PC-9 (cell line): ENCODE data around the gene ANKS1B. TPM values are rescaled to one million over a fixed set of nuclear protein-coding genes. Genes with fewer than 3 reads are reported as not detected.

ENCODE experiments used
- BruUV-seq: library from RNA; stranded (reverse); fragments of 400-500 nt; replicated peaks from 2 replicates; lab custom pipeline; 2021; lab: Mats Ljungman, UMichigan
- CTCF ChIA-PET: fragments of 300-600 bp; sonication (Branson Sonifier 250); formaldehyde crosslinking; loops from one replicate; lab custom pipeline; 2022; ENCODE audit warnings: antibody characterized with exemption; lab: Charles Lee
- POLR2A ChIA-PET: fragments of 300-600 bp; sonication (Branson Sonifier 250); formaldehyde crosslinking; loops from one replicate; lab custom pipeline; 2022; ENCODE audit warnings: antibody characterized with exemption; ENCODE audit not compliant: unreplicated experiment; lab: Charles Lee
- DNase-seq, 2 experiments: peaks; one replicate each; pipeline versions ENCODE4 v3.0.0 to v3.0.0-alpha.2; 2015 to 2022; ENCODE audit warnings: mixed read lengths in 1 of 2
- H2AFZ ChIP-seq: fragments of 200-600 bp; sonication (generic); 2 replicates; pipeline ENCODE4 v1.8.1; 2017; ENCODE audit warnings: antibody characterized with exemption
- H3F3A ChIP-seq: fragments of 200-600 bp; sonication (generic); 2 replicates; pipeline ENCODE4 v1.8.1; 2017; ENCODE audit warnings: antibody characterized with exemption, mild to moderate bottlenecking, low read depth; ENCODE audit not compliant: insufficient read depth
- H3K27ac ChIP-seq: fragments of 200-600 bp; sonication (generic); 2 replicates; pipeline ENCODE4 v1.6.1; 2016; ENCODE audit warnings: mixed run types
- H3K27me3 ChIP-seq: fragments of 200-600 bp; sonication (generic); 2 replicates; pipeline ENCODE4 v1.6.1; 2016; ENCODE audit warnings: low read depth, mixed run types; ENCODE audit not compliant: insufficient read depth
- H3K36me3 ChIP-seq: fragments of 200-600 bp; sonication (generic); 2 replicates; pipeline ENCODE4 v1.6.1; 2016; ENCODE audit warnings: low read depth, mixed run types
- H3K4me1 ChIP-seq: fragments of 200-600 bp; sonication (generic); replicated peaks from 2 replicates; pipeline ENCODE4 v1.6.1; 2016; ENCODE audit warnings: mixed run types; ENCODE audit not compliant: insufficient read depth
- H3K4me2 ChIP-seq: fragments of 200-600 bp; sonication (generic); 2 replicates; pipeline ENCODE4 v1.6.1; 2017; ENCODE audit warnings: mixed run types
- H3K4me3 ChIP-seq: fragments of 200-600 bp; sonication (generic); 2 replicates; pipeline ENCODE4 v1.6.1; 2016; ENCODE audit warnings: mixed run types
- H3K79me2 ChIP-seq: fragments of 200-600 bp; sonication (generic); 2 replicates; pipeline ENCODE4 v1.6.1; 2017; ENCODE audit warnings: low read depth, mixed run types
- H3K9me2 ChIP-seq: fragments of 200-600 bp; sonication (generic); 2 replicates; pipeline ENCODE4 v1.8.1; 2017; ENCODE audit warnings: mild to moderate bottlenecking; ENCODE audit not compliant: insufficient read depth
- H3K9me3 ChIP-seq: fragments of 200-600 bp; sonication (generic); 2 replicates; pipeline ENCODE4 v1.8.1; 2016; ENCODE audit warnings: low read depth; ENCODE audit not compliant: insufficient read depth
- H4K20me1 ChIP-seq: fragments of 200-600 bp; sonication (generic); 2 replicates; pipeline ENCODE4 v1.8.1; 2017; ENCODE audit not compliant: insufficient read depth
- EZH2 ChIP-seq: fragments of 200-600 bp; sonication (generic); IDR thresholded peaks from 2 replicates; pipeline ENCODE4 v1.8.0; 2017; ENCODE audit warnings: antibody characterized with exemption, low read depth
- intact Hi-C: fragments of 100-400 bp; cut with micrococcal nuclease; formaldehyde crosslinking; loops from one replicate; pipeline ENCODE4 v1.10.0; 2022; ENCODE audit not compliant: unreplicated experiment
- total RNA-seq: library from RNA; stranded (reverse); gene quantifications from 2 replicates; pipeline ENCODE4 v1.2.3, GENCODE V29; 2021
- TF ChIP-seq, protein P1 (sequence below): fragments of 200-600 bp; sonication (generic); conservative IDR thresholded peaks from 2 replicates; pipeline ENCODE4 v1.6.1; 2017; ENCODE audit warnings: mixed run types, antibody characterized with exemption, mild to moderate bottlenecking, moderate library complexity

Gene ANKS1B
- total RNA-seq, 1 experiment from 2014 or later: not detected

DNA sequence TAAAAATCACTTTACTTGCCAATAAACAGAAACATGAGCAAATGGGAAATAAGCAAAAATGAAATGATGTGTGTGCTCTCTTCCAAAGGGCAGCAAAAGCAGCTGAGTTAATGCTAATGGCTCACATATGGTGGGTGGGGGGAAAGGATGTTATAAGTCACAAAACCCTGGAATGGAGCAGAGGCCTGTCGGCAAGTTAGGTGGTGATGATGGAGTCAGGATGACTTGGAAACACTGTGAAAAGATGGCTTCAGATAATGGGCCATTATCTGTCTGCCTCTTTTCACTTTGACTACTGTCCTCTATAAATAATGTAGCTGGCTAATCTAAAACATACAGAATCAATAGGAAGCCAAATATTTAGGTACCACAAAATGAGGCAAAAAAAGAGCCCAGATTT, 1111.0 kb downstream of the ANKS1B start:
- CTCF ChIA-PET: no interaction called here
- Histone ChIP-seq H3K27ac (no peak overlapping the region), H3K4me3 (no peak overlapping the region), H3K79me2 (no peaks in the 10 kb centered on the region), H3K9me3 (no peaks in the 10 kb centered on the region), H4K20me1 (no peaks in the 10 kb centered on the region), H3K36me3 (no peaks in the 10 kb centered on the region), H3K27me3 (peaks cover 23% of the 10 kb centered on the region), H3K4me2 (no peak overlapping the region), H3K9me2 (no peaks in the 10 kb centered on the region), H3F3A (no peaks in the 10 kb centered on the region), H3K4me1 (no peaks in the 10 kb centered on the region), H2AFZ (no peak overlapping the region)
- BruUV-seq: no TSS peak
- TF ChIP-seq, protein P1, sequence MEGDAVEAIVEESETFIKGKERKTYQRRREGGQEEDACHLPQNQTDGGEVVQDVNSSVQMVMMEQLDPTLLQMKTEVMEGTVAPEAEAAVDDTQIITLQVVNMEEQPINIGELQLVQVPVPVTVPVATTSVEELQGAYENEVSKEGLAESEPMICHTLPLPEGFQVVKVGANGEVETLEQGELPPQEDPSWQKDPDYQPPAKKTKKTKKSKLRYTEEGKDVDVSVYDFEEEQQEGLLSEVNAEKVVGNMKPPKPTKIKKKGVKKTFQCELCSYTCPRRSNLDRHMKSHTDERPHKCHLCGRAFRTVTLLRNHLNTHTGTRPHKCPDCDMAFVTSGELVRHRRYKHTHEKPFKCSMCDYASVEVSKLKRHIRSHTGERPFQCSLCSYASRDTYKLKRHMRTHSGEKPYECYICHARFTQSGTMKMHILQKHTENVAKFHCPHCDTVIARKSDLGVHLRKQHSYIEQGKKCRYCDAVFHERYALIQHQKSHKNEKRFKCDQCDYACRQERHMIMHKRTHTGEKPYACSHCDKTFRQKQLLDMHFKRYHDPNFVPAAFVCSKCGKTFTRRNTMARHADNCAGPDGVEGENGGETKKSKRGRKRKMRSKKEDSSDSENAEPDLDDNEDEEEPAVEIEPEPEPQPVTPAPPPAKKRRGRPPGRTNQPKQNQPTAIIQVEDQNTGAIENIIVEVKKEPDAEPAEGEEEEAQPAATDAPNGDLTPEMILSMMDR: no peak
- TF ChIP-seq EZH2: no peak
- intact Hi-C loops: no loop called here
- no peak for DNase-seq
- POLR2A ChIA-PET: no interaction called here

GRCh38 chr12:98870504-98870903, 1114.2 kb downstream of the ANKS1B start:
- CTCF ChIA-PET: no interaction called here
- no peak overlapping the region for H2AFZ ChIP-seq
- no peaks in the 10 kb centered on the region for H3K9me2 ChIP-seq
- DNase-seq: no peak
- H3K4me2 ChIP-seq: no peak overlapping the region
- H3K79me2 ChIP-seq: no peaks in the 10 kb centered on the region
- H3K4me3 ChIP-seq: no peak overlapping the region
- H3F3A ChIP-seq: no peaks in the 10 kb centered on the region
- BruUV-seq: no TSS peak
- no peaks in the 10 kb centered on the region for H4K20me1 ChIP-seq
- H3K4me1 ChIP-seq: no peaks in the 10 kb centered on the region
- POLR2A ChIA-PET: no interaction called here
- TF ChIP-seq, protein P1: no peak
- TF ChIP-seq EZH2: no peak
- no peaks in the 10 kb centered on the region for H3K36me3 ChIP-seq
- no peak overlapping the region for H3K27ac ChIP-seq
- intact Hi-C loops: no loop called here
- H3K27me3 ChIP-seq: peaks cover 41% of the 10 kb centered on the region
- no peaks in the 10 kb centered on the region for H3K9me3 ChIP-seq

DNA sequence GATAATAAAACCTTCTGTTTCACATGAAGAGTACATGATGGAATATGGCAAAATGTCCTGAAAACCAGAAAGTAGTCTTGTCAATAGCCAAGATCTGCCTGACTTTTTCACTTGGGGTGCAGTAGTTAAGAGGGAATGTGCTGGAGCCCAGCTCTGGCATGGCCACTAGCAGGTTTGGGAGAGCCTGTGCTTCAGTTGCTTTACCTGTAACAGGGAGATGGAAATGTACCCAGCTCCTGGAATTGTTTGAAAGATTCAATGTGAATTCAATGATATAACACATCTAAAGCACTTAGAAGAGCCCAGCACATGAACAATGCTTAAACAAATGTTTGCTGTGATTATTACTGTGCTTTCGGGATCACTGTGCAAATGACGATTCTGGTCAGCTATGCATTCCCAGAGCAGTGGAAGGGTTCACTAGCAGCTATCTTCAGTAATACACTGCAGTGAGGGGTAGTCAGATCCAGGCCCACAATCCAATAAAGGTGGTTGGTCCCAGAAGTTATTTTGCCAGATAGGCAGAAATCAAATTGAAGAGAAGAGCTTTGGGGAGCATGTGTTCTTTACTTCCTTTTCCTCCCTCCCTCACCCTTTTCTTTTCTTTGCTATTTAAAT, 1114.7 kb downstream of the ANKS1B start:
- no peaks in the 10 kb centered on the region for H3K9me2 ChIP-seq
- TF ChIP-seq, protein P1: no peak
- no peak for TF ChIP-seq EZH2
- no peaks in the 10 kb centered on the region for H3K79me2 ChIP-seq
- no peak overlapping the region for H2AFZ ChIP-seq
- ChIA-PET CTCF (no interaction called here), POLR2A (no interaction called here)
- peaks cover 46% of the 10 kb centered on the region for H3K27me3 ChIP-seq
- H3F3A ChIP-seq: no peaks in the 10 kb centered on the region
- no peaks in the 10 kb centered on the region for H4K20me1 ChIP-seq
- no peaks in the 10 kb centered on the region for H3K4me1 ChIP-seq
- H3K4me2 ChIP-seq: no peak overlapping the region
- no peak overlapping the region for H3K4me3 ChIP-seq
- BruUV-seq: no TSS peak
- no peak overlapping the region for H3K27ac ChIP-seq
- H3K9me3 ChIP-seq: no peaks in the 10 kb centered on the region
- intact Hi-C loops: no loop called here
- H3K36me3 ChIP-seq: no peaks in the 10 kb centered on the region
- DNase-seq: no peak
